Naive B cell (primary cell): Measurements from ENCODE around the gene PRDM1. TPM values are rescaled to one million over a fixed set of nuclear protein-coding genes. Genes with fewer than 3 reads are reported as not detected.
A peak's percentile ranks its signal among the peaks of the same experiment; 100 is the strongest.

Experiments used
- ATAC-seq, 2 donors: fragments of 150-1000 bp; cut with Tn5 transposase; 2 replicates each; pipeline ENCODE4 v1.10.0; 2021; ENCODE audit warnings: low read depth in 2 of 2, mild to moderate bottlenecking in 2 of 2, moderate library complexity in 2 of 2
- DNase-seq: peaks from one replicate; pipeline ENCODE4 v3.0.0; 2022
- H3K27ac Mint-ChIP-seq, 6 donors: one replicate each; pipeline ENCODE4 v1.8.0; 2020 to 2022; ENCODE audit warnings: mild to moderate bottlenecking in 6 of 6, mixed read lengths in 6 of 6, moderate library complexity in 5 of 6, inconsistent platforms in 2 of 6
- H3K27me3 Mint-ChIP-seq, 3 donors: one replicate each; pipeline ENCODE4 v1.8.0; 2021 to 2022; ENCODE audit warnings: mixed read lengths in 3 of 3, mild to moderate bottlenecking in 1 of 3
- H3K36me3 Mint-ChIP-seq, 2 donors: one replicate each; pipeline ENCODE4 v1.8.0; 2020 to 2022; ENCODE audit warnings: mixed read lengths in 2 of 2, inconsistent platforms in 1 of 2, mild to moderate bottlenecking in 1 of 2
- H3K4me1 Mint-ChIP-seq, 3 donors: one replicate each; pipeline ENCODE4 v1.8.0; 2020 to 2022; ENCODE audit warnings: mixed read lengths in 3 of 3, inconsistent platforms in 1 of 3, mild to moderate bottlenecking in 1 of 3, moderate library complexity in 1 of 3
- H3K4me3 Mint-ChIP-seq, 8 donors: one replicate each; pipeline ENCODE4 v1.8.0; 2020 to 2022; ENCODE audit warnings: mild to moderate bottlenecking in 8 of 8, mixed read lengths in 8 of 8, moderate library complexity in 8 of 8, inconsistent platforms in 2 of 8
- H3K9me3 Mint-ChIP-seq, 7 donors: one replicate each; pipeline ENCODE4 v1.8.0; 2020 to 2022; ENCODE audit warnings: mixed read lengths in 7 of 7, mild to moderate bottlenecking in 5 of 7, inconsistent platforms in 2 of 7, moderate library complexity in 1 of 7
- polyA plus RNA-seq, 6 donors: library from polyadenylated mRNA; unstranded; fragments of 300-500 nt; fragmentation: Illumina TruSeq; gene quantifications; one replicate each; pipeline ENCODE4 v1.2.3, GENCODE V29; 2021; ENCODE audit warnings: low read depth in 6 of 6

Gene PRDM1
- 1 to 10 TPM in 3 of 6 donors, under 1 TPM in 2, not detected in 1; 0.62 to 4.2 (median 2.9) TPM for polyA plus RNA-seq

DNA sequence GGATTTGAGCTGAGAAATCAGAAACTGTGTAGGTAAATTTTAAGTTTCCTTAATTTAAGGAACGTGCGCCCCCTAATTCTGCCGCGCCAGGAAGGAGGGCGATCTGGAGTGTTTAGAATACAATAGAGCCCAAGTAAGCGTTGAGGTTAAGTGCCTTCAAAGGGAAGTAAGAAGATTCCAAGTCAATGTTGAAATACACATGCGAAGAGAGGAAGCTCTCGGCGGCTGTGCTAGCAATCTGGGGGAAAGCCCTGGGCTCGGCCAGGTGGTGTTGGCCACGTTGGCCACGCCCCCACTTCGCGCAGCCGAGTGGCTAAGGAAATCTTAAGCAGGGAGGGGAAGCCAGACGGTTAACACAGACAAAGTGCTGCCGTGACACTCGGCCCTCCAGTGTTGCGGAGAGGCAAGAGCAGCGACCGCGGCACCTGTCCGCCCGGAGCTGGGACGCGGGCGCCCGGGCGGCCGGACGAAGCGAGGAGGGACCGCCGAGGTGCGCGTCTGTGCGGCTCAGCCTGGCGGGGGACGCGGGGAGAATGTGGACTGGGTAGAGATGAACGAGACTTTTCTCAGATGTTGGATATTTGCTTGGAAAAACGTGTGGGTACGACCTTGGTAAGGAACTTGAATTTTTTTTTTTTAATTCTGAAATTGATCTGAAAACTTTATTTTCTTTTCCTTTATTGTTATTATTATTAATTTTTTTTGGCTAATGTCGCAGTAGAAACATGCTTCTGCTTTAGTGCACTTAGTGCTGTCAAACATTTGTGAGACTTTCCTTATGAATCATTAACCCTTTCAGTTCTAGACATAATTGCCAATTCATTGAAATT lies at the start of gene PRDM1:
Gene PRDM1 (plus strand): TSS at position 353 of the 830 bp plus-strand sequence. CDS start 218 bp downstream, at position 571.
- Mint-ChIP-seq H3K9me3 (peaks cover 0 to 6% (median 0%) of the 10 kb centered on the region in 7 donors), H3K27ac (peak within 1 kb of the TSS; percentile 33 to 93 (median 88)), H3K27me3 (peaks cover 18 to 30% (median 27%) of the 10 kb centered on the region in 3 donors), H3K4me1 (peaks cover 43 to 54% (median 54%) of the 10 kb centered on the region in 3 donors), H3K36me3 (peaks cover 0 to 4% of the 10 kb centered on the region in 2 donors), H3K4me3 (peak within 1 kb of the TSS; percentile 82 to 94 (median 93))
- DNase-seq (peak; percentile 91), ATAC-seq (peak; percentile 91)

GRCh38 chr6:106037060-106037459 lies 49.1 kb upstream of the PRDM1 start:
- DNase-seq = no peak

DNA sequence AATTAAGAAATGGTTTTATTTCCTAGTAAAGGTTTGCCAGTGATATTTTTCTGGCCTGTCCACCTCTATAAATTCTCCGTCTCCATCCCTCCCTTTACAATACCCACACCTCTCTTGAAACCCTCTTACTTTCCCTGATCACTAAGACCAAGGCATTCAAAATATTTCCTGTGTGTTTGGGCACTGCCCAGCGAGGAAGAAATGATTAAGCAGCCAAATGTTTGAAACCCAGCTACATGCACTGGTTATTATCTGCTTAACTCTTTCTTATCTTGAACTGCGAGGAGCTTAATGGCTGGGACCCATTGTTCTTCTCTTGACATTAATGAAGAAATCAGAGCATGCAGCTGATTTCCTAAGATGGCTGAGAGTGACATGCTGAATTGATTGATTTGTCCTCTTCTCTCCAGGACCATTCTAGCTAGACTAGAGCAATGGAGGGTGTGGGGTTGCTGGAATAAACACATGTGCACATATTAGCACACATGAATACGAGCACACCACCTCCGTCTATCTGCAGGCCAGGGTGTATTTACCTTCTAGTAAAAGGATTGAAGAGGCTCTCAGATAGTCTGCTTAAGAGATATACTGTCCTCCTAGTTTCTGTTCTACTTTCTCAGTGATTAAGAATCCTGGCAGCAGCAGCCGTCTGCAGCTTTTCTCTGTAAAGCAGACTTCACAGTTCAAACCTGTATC lies 46.1 kb upstream of the PRDM1 start:
- Mint-ChIP-seq H3K9me3 (peaks cover 10 to 23% (median 16%) of the 10 kb centered on the region in 7 donors), H3K4me1 (no peaks in the 10 kb centered on the region), H3K27me3 (peaks cover 0 to 25% (median 17%) of the 10 kb centered on the region in 3 donors), H3K36me3 (peaks cover 11 to 26% of the 10 kb centered on the region in 2 donors), H3K27ac (no peak overlapping the region), H3K4me3 (no peak overlapping the region)
- no peak for DNase-seq
- no peak for ATAC-seq

More at GRCh38 chr6:106037060-106037459, 49.1 kb upstream of the PRDM1 start:
- Mint-ChIP-seq H3K27ac (no peak overlapping the region), H3K4me1 (no peaks in the 10 kb centered on the region), H3K27me3 (peaks cover 0 to 22% (median 13%) of the 10 kb centered on the region in 3 donors), H3K4me3 (no peak overlapping the region), H3K9me3 (peaks cover 10 to 25% (median 16%) of the 10 kb centered on the region in 7 donors), H3K36me3 (peaks cover 11 to 26% of the 10 kb centered on the region in 2 donors)
- ATAC-seq = no peak

- Mint-ChIP-seq H3K4me1 (no peaks in the 10 kb centered on the region), H3K27ac (no peak overlapping the region), H3K4me3 (no peak overlapping the region), H3K9me3 (no peaks in the 10 kb centered on the region), H3K36me3 (no peaks in the 10 kb centered on the region), H3K27me3 (peaks cover 0 to 8% (median 4%) of the 10 kb centered on the region in 3 donors)
- no peak for DNase-seq
- ATAC-seq = no peak
Observed at GRCh38 chr6:106044151-106044550, 42.0 kb upstream of the PRDM1 start.

DNA sequence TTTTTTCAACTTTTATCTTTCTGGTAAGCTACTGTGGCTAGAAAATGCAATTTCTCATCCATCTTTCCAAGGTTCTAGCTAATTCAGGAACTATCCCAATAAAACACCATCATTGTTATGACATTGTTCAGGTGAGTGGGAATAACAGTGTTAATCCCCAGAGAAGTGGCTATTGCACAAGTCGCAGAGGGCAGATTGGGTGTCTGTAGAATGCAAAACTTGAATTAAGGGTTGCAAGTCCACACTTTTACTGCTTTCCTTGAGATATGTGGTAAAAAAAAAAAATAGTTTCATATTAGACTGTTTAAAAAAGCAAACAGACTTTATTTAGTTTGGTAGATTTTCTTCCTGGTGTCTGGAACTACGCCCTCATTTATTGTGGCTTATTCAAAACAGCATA lies 41.1 kb upstream of the PRDM1 start:
- no peaks in the 10 kb centered on the region for H3K36me3 Mint-ChIP-seq
- no peak overlapping the region for H3K27ac Mint-ChIP-seq
- no peaks in the 10 kb centered on the region for H3K9me3 Mint-ChIP-seq
- DNase-seq (no peak), ATAC-seq (no peak)
- H3K4me3 Mint-ChIP-seq = no peak overlapping the region
- H3K4me1 Mint-ChIP-seq = no peaks in the 10 kb centered on the region
- H3K27me3 Mint-ChIP-seq = peaks cover 0 to 12% (median 8%) of the 10 kb centered on the region in 3 donors

DNA sequence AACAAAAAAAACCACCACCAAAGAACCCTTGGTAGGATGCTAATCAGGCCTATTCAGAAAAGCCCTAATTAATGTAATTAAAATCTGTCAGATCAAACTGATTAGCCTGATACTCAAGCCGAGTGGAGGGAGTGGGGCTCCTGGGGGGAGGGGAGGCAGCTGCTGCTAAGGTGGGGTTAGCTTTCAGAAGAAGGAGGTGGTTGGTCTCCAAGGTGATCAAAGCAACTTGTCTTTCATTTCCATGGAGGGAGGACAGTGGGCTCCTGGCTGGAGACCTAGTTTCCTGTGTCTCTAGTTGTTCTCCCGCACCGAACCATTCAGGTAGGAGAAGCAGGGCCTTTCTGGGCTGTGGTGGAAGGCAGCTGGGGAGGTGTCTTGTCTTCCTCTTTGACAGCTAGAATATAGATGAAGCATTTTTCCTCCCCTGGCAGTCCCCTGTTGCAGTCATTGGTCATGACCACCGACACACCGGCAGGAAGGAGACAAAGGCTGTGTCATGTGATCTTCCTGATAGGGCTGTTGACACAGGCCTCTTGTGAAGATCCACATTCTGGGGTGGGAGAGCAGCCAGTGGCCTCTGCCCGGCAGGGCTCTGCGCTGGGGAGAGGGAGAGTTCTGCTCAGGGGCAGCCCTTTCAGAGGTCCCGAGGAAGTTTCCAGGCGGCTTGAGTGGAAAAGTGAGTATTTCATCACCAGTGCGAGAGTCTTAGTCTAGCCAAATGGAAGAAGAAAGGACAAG lies 39.9 kb upstream of the PRDM1 start:
- DNase-seq = no peak
- ATAC-seq = no peak
- Mint-ChIP-seq H3K9me3 (no peaks in the 10 kb centered on the region), H3K4me1 (no peaks in the 10 kb centered on the region), H3K27ac (no peak overlapping the region), H3K27me3 (peaks cover 1 to 12% (median 8%) of the 10 kb centered on the region in 3 donors), H3K4me3 (no peak overlapping the region), H3K36me3 (no peaks in the 10 kb centered on the region)

DNA sequence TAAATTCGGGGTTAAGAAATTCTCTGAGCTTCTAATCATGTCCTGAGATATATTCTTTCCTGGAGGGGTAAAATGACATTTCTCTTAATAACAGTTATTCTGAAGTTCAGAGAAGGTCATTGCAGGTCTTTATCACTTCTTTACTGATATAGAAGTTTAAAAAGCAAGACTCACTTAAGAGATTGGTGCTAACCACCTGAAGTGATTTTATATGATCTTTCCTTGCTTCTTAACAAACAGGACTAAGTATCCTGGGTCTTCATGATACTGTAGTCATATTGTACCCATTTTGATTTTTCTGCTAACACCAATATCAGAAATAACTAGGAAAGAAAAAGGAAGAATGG lies 39.3 kb upstream of the PRDM1 start:
- no peaks in the 10 kb centered on the region for H3K36me3 Mint-ChIP-seq
- ATAC-seq = no peak
- no peak overlapping the region for H3K4me3 Mint-ChIP-seq

DNA sequence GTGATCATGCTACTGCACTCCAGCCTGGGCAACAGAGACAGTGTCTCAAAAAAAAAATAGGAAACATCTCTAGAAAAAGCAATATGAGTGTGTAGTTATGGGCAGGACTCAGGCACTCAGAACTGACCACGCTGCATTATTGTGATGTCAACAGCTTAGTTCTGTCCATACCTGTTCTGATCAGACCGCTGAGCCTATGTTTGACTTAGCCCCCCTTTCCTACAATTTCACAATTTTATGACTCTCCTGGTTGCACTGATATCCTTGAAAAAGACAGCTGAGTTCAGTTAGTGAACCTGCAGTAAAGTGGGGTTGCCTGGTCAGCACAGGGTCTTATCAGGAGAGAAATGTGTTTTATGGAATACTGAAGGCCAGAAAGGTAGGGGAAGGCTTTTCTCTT lies 37.8 kb upstream of the PRDM1 start:
- DNase-seq (no peak), ATAC-seq (no peak)
- Mint-ChIP-seq H3K9me3 (no peaks in the 10 kb centered on the region), H3K4me1 (no peaks in the 10 kb centered on the region), H3K36me3 (no peaks in the 10 kb centered on the region), H3K27ac (no peak overlapping the region), H3K27me3 (peaks cover 4 to 8% (median 7%) of the 10 kb centered on the region in 3 donors), H3K4me3 (no peak overlapping the region)

More for the DNA sequence above, 39.3 kb upstream of the PRDM1 start:
- DNase-seq = no peak
- H3K27me3 Mint-ChIP-seq = peaks cover 7 to 12% (median 8%) of the 10 kb centered on the region in 3 donors
- no peak overlapping the region for H3K27ac Mint-ChIP-seq
- no peaks in the 10 kb centered on the region for H3K4me1 Mint-ChIP-seq
- H3K9me3 Mint-ChIP-seq = no peaks in the 10 kb centered on the region

DNA sequence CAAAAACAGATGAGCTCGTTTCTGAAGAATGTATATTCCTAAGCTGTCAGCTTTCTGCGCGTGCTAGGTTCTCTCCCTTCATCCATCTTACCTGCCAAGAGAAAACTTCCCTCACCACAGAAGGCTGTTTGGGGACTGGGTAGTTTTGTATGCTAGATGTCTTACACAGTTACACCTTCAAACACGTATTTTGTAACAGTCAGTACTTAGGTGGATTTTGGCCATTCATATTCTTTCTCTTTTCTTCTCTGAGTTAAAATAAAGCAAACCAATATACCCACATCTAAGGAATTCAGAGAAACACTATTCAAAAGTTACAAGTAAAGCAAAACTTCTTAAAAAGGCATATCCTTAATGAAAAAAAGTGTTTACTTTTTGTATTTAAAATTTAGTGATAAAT lies 35.6 kb upstream of the PRDM1 start:
- H3K4me3 Mint-ChIP-seq = no peak overlapping the region
- H3K4me1 Mint-ChIP-seq = no peaks in the 10 kb centered on the region
- DNase-seq = no peak
- no peaks in the 10 kb centered on the region for H3K9me3 Mint-ChIP-seq
- H3K27me3 Mint-ChIP-seq = peaks cover 4 to 7% (median 4%) of the 10 kb centered on the region in 3 donors
- no peak overlapping the region for H3K27ac Mint-ChIP-seq
- H3K36me3 Mint-ChIP-seq = no peaks in the 10 kb centered on the region
- no peak for ATAC-seq

GRCh38 chr6:106051226-106051625 lies 34.9 kb upstream of the PRDM1 start:
- Mint-ChIP-seq H3K27ac (no peak overlapping the region), H3K4me1 (no peaks in the 10 kb centered on the region), H3K36me3 (no peaks in the 10 kb centered on the region), H3K4me3 (no peak overlapping the region), H3K27me3 (peaks cover 4 to 7% (median 4%) of the 10 kb centered on the region in 3 donors), H3K9me3 (no peaks in the 10 kb centered on the region)
- no peak for DNase-seq
- no peak for ATAC-seq

GRCh38 chr6:106053484-106054205 lies 32.5 kb upstream of the PRDM1 start:
- ATAC-seq (no peak), DNase-seq (no peak)
- Mint-ChIP-seq H3K9me3 (no peaks in the 10 kb centered on the region), H3K27ac (no peak overlapping the region), H3K27me3 (peaks cover 4 to 8% (median 7%) of the 10 kb centered on the region in 3 donors), H3K36me3 (no peaks in the 10 kb centered on the region), H3K4me3 (no peak overlapping the region), H3K4me1 (no peaks in the 10 kb centered on the region)

DNA sequence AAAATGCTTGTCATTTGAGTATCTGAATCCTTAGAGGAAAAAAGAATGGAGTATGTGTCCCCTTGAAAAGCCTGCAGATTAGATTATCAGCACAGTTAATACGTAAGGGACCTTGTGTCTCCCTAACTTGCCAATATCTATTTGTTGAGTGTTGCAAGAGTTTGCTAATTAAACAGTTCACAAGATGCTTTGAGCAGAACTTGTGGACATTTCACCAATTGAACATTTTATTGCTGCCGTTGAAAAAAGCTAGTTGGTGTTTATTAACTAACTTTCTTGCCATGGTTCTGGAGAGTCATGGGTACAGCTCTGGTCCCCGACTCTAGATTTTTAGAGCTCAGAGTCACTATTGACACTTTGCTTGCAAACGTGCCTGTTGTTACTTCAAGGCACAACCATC lies 30.6 kb upstream of the PRDM1 start:
- no peaks in the 10 kb centered on the region for H3K36me3 Mint-ChIP-seq
- DNase-seq = no peak
- no peak for ATAC-seq
- H3K9me3 Mint-ChIP-seq = no peaks in the 10 kb centered on the region
- no peaks in the 10 kb centered on the region for H3K4me1 Mint-ChIP-seq
- peaks cover 0 to 7% (median 4%) of the 10 kb centered on the region in 3 donors for H3K27me3 Mint-ChIP-seq
- H3K27ac Mint-ChIP-seq = no peak overlapping the region
- H3K4me3 Mint-ChIP-seq = no peak overlapping the region
